Lung (tissue), 12 donors: ENCODE data around the gene DNAJC1. TPM values are rescaled to one million over a fixed set of nuclear protein-coding genes. Genes with fewer than 3 reads are reported as not detected.

Experiments used
- ATAC-seq: fragments of 200-7000 bp; cut with Tn5 transposase; one replicate; pipeline ENCODE4 v1.9.1; 2020; ENCODE audit warnings: moderate number of reproducible peaks; ENCODE audit not compliant: insufficient read depth, low FRiP score
- DNase-seq, 3 donors: peaks; one replicate each; pipeline ENCODE4 v3.0.0-alpha.2; 2013 to 2017
- H3K27ac ChIP-seq, 2 donors: one replicate each; pipeline ENCODE4 v1.5.1; 2013; ENCODE audit warnings: mild to moderate bottlenecking in 2 of 2, moderate library complexity in 2 of 2, control low read depth in 1 of 2, inconsistent platforms in 1 of 2, low read depth in 1 of 2, low read length in 1 of 2
- H3K27me3 ChIP-seq, 3 donors: one replicate each; pipeline ENCODE4 v1.5.1; 2013; ENCODE audit warnings: low read length in 2 of 3; ENCODE audit not compliant: control insufficient read depth in 3 of 3, insufficient read depth in 3 of 3
- H3K36me3 ChIP-seq, 4 donors: one replicate each; pipeline ENCODE4 v1.5.1; 2013; ENCODE audit warnings: low read length in 4 of 4, mild to moderate bottlenecking in 1 of 4, moderate library complexity in 1 of 4; ENCODE audit not compliant: control insufficient read depth in 4 of 4, insufficient read depth in 4 of 4
- H3K4me1 ChIP-seq, 5 donors: one replicate each; pipeline ENCODE4 v1.5.1; 2013; ENCODE audit warnings: low read length in 5 of 5, mild to moderate bottlenecking in 2 of 5, moderate library complexity in 1 of 5; ENCODE audit not compliant: control insufficient read depth in 5 of 5, insufficient read depth in 5 of 5
- H3K4me3 ChIP-seq: one replicate; pipeline ENCODE4 v1.5.1; 2013; ENCODE audit warnings: mild to moderate bottlenecking, control low read depth, moderate library complexity
- H3K9ac ChIP-seq, 2 donors: one replicate each; pipeline ENCODE4 v1.5.1; 2013; ENCODE audit warnings: low read length in 2 of 2, control low read depth in 1 of 2; ENCODE audit not compliant: insufficient read depth in 1 of 2
- H3K9me3 ChIP-seq, 4 donors: one replicate each; pipeline ENCODE4 v1.5.1; 2013; ENCODE audit warnings: low read length in 3 of 4, mild to moderate bottlenecking in 1 of 4, moderate library complexity in 1 of 4; ENCODE audit not compliant: control insufficient read depth in 4 of 4, insufficient read depth in 3 of 4
- WGBS, 2 donors: extraction: QIAGEN DNeasy Blood & Tissue Kit; methylation state at CpG; one replicate each; pipeline ENCODE4 v1.1.7; 2013; 5-methylcytosine and 5-hydroxymethylcytosine counted together
- polyA plus RNA-seq, 2 donors: library from polyadenylated mRNA; stranded (reverse); fragments of 200-250 nt; gene quantifications; one replicate each; pipeline ENCODE4 v1.2.1, GENCODE V29; 2013
- total RNA-seq, 2 donors: library from RNA; depleted of rRNA in 1 of 2; stranded (reverse); fragments of >200 nt in 1 of 2; gene quantifications; one replicate each; pipeline ENCODE4 v1.2.1, GENCODE V29; 2014 to 2021
- TF ChIP-seq, protein P1 (sequence below): IDR thresholded peaks from 2 replicates; pipeline ENCODE4 v1.5.1; 2012; ENCODE audit warnings: mild to moderate bottlenecking; ENCODE audit errors: control extremely low read depth, extremely low read depth
- donor health status: control.
- donor health status: control.
- donor health status: Bipolar disorder and iron deficiency.
- donor health status: healthy.
- donor health status: DM: yes; HTN: yes; CAD: no.

DNAJC1 gene
- total and polyA plus RNA-seq, 4 donors, result 31.0 to 38.2 (median 35.6) TPM

- H3K27me3 ChIP-seq, result no peaks in the 10 kb centered on the region
- DNase-seq (no peak), ATAC-seq (no peak)
- peaks cover 0 to 4% (median 0%) of the 10 kb centered on the region in 4 donors for H3K9me3 ChIP-seq
- no peak overlapping the region for H3K27ac ChIP-seq
- TF ChIP-seq, protein P1, sequence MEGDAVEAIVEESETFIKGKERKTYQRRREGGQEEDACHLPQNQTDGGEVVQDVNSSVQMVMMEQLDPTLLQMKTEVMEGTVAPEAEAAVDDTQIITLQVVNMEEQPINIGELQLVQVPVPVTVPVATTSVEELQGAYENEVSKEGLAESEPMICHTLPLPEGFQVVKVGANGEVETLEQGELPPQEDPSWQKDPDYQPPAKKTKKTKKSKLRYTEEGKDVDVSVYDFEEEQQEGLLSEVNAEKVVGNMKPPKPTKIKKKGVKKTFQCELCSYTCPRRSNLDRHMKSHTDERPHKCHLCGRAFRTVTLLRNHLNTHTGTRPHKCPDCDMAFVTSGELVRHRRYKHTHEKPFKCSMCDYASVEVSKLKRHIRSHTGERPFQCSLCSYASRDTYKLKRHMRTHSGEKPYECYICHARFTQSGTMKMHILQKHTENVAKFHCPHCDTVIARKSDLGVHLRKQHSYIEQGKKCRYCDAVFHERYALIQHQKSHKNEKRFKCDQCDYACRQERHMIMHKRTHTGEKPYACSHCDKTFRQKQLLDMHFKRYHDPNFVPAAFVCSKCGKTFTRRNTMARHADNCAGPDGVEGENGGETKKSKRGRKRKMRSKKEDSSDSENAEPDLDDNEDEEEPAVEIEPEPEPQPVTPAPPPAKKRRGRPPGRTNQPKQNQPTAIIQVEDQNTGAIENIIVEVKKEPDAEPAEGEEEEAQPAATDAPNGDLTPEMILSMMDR, result no peak
- peaks cover 0 to 10% (median 3%) of the 10 kb centered on the region in 4 donors for H3K36me3 ChIP-seq
- no peak overlapping the region for H3K4me3 ChIP-seq
- WGBS, 2 donors, result 84 to 88% methylated on average over 5 of the region's 5 CpGs
- H3K9ac ChIP-seq, result no peak overlapping the region
- H3K4me1 ChIP-seq, result no peaks in the 10 kb centered on the region
Observed at GRCh38 chr10:21797984-21798765, 205.4 kb downstream of the DNAJC1 start.

- 96 to 97% methylated on average over 3 of the region's 3 CpGs for WGBS, 2 donors
- DNase-seq, result no peak
- H3K27me3 ChIP-seq, result no peaks in the 10 kb centered on the region
- H3K9ac ChIP-seq, result no peak overlapping the region
- H3K4me1 ChIP-seq, result no peaks in the 10 kb centered on the region
- no peak overlapping the region for H3K4me3 ChIP-seq
- no peak overlapping the region for H3K27ac ChIP-seq
- peaks cover 0 to 10% (median 3%) of the 10 kb centered on the region in 4 donors for H3K36me3 ChIP-seq
- TF ChIP-seq, protein P1, result no peak
- no peak for ATAC-seq
- peaks cover 0 to 4% (median 0%) of the 10 kb centered on the region in 4 donors for H3K9me3 ChIP-seq
Observed at GRCh38 chr10:21797533-21797932, 206.0 kb downstream of the DNAJC1 start.

- ATAC-seq (no peak), DNase-seq (no peak)
- TF ChIP-seq, protein P1, result no peak
- Histone ChIP-seq H3K27me3 (no peaks in the 10 kb centered on the region), H3K9me3 (no peaks in the 10 kb centered on the region), H3K4me1 (no peaks in the 10 kb centered on the region), H3K4me3 (no peak overlapping the region), H3K36me3 (no peaks in the 10 kb centered on the region), H3K9ac (no peak overlapping the region), H3K27ac (no peak overlapping the region)
- 92 to 94% methylated on average over 2 of the region's 2 CpGs for WGBS, 2 donors
Observed at GRCh38 chr10:21791276-21791675, 212.3 kb downstream of the DNAJC1 start.
